ENCODE measurements around the gene OR2B2.

DNA sequence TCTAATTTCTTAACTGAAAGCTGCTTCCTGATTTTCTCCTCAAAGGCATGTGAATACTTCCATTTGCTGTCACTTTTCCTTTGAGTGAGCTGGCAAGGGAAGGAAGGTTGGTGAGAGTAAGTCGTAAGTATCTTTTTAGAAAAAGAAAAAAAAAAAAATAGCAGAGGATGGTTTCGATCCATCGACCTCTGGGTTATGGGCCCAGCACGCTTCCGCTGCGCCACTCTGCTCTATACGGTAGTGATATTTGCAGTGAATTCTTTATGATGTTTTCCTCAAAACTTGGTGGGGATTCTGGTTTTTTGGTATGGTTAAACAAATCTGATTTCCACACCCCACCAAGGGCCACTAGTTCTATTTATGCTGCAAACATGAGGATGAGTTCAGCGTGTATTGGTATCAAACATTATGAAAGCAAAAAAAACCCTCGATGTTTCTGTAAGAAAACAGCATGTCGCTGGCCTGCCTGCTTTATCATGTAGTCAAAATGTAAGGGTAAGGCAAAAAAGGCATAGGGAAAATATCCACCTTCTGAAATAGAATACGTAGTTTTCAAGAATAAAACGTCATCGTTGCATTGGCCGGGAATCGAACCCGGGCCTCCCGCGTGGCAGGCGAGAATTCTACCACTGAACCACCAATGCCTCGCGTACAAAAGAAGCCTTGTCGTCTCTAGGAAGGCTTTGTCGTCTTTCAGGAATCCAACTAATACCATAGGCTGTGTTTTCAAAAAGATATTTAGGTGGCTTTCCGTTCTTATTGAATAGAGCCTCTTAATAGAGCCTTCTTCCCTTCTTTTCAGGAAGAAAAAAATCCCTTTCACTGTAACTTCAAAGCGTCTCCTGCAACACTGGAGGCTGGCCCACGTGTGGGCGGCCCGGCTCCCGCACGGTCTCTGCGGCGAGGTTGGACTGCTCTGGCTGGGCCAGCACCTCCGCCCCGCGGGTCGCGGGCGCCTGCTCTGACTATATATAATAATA is 9.6 kb downstream of the OR2B2 start:
- TF ChIP-seq, protein P1, sequence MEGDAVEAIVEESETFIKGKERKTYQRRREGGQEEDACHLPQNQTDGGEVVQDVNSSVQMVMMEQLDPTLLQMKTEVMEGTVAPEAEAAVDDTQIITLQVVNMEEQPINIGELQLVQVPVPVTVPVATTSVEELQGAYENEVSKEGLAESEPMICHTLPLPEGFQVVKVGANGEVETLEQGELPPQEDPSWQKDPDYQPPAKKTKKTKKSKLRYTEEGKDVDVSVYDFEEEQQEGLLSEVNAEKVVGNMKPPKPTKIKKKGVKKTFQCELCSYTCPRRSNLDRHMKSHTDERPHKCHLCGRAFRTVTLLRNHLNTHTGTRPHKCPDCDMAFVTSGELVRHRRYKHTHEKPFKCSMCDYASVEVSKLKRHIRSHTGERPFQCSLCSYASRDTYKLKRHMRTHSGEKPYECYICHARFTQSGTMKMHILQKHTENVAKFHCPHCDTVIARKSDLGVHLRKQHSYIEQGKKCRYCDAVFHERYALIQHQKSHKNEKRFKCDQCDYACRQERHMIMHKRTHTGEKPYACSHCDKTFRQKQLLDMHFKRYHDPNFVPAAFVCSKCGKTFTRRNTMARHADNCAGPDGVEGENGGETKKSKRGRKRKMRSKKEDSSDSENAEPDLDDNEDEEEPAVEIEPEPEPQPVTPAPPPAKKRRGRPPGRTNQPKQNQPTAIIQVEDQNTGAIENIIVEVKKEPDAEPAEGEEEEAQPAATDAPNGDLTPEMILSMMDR (IDR thresholded peaks at IDR 0.05; ENCODE audit: low read depth, low read length, missing input control) = no peak
- TF ChIP-seq FOXA1 (IDR thresholded peaks at IDR 0.05) (no peak), EGR1 (IDR thresholded peaks at IDR 0.05; ENCODE audit: low read depth in 2 of 2) (peak in 1 of 2 donors; percentile 18), YY1 (IDR thresholded peaks at IDR 0.05) (no peak), TAF1 (conservative IDR thresholded peaks at IDR 0.05) (no peak), RAD21 (IDR thresholded peaks at IDR 0.05) (peak in 1 of 2 donors; percentile 9), REST (IDR thresholded peaks at IDR 0.05) (peak; percentile 5), SP1 (IDR thresholded peaks at IDR 0.05) (no peak), HNF4A (conservative IDR thresholded peaks at IDR 0.05) (no peak)
- TF ChIP-seq, protein P2, sequence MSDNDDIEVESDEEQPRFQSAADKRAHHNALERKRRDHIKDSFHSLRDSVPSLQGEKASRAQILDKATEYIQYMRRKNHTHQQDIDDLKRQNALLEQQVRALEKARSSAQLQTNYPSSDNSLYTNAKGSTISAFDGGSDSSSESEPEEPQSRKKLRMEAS (IDR thresholded peaks at IDR 0.05) = peak; percentile 25
